A549 (cell line): Measurements from ENCODE around the gene TNNC1. TPM values are rescaled to one million over a fixed set of nuclear protein-coding genes. Genes with fewer than 3 reads are reported as not detected.

ENCODE experiments used
- ATAC-seq, 2 experiments: fragments of 200-7000 bp in 1 of 2; fragments of >200 bp in 1 of 2; cut with Nextera tagmentation in 1 of 2; cut with Tn5 transposase in 1 of 2; 3 replicates each; pipeline versions ENCODE4 v1.8.0 to v1.9.1; 2018 to 2020; ENCODE audit warnings: mild to moderate bottlenecking in 1 of 2, moderate library complexity in 1 of 2
- CTCF ChIA-PET: fragments of 300-600 bp; sonication (Branson Sonifier 250); formaldehyde crosslinking; extraction: SDS; loops from one replicate; lab custom pipeline; 2021; ENCODE audit warnings: antibody characterized with exemption, inconsistent platforms; lab: Yijun Ruan, JAX
- POLR2A ChIA-PET: fragments of 350-600 bp; formaldehyde crosslinking; extraction: SDS; loops from one replicate; lab custom pipeline; 2021; ENCODE audit warnings: antibody characterized with exemption, inconsistent platforms; lab: Yijun Ruan, JAX
- DNase-seq, 2 experiments: peaks; one replicate each; pipeline versions ENCODE4 v3.0.0 to v3.0.0-alpha.2; 2011 to 2016; ENCODE audit warnings: low read depth in 1 of 2, low spot score in 1 of 2
- FAIRE-seq: peaks from 2 replicates; lab custom pipeline; 2011; peaks lifted over from hg19 to GRCh38; lab: Jason Lieb, UNC
- H3K27ac ChIP-seq, 2 experiments: fragments of >200 bp; sonication (Bioruptor Twin); formaldehyde crosslinking; 3 replicates each; pipeline ENCODE4 v1.5.1; 2016 to 2017
- H3K4me1 ChIP-seq: fragments of >200 bp; sonication (Bioruptor Twin); formaldehyde crosslinking; 3 replicates; pipeline ENCODE4 v1.6.1; 2016
- H3K4me2 ChIP-seq: fragments of >200 bp; sonication (Bioruptor Twin); formaldehyde crosslinking; 3 replicates; pipeline ENCODE4 v1.6.1; 2016
- H3K4me3 ChIP-seq: fragments of >200 bp; sonication (Bioruptor Twin); formaldehyde crosslinking; 3 replicates; pipeline ENCODE4 v1.5.1; 2016
- H3K9me3 ChIP-seq: fragments of >200 bp; sonication (Bioruptor Twin); formaldehyde crosslinking; 3 replicates; pipeline ENCODE4 v1.6.1; 2016
- ATOH8 ChIP-seq: fragments of 250-450 bp; sonication (Bioruptor Pico); IDR thresholded peaks from 2 replicates; pipeline ENCODE4 v1.5.0; 2020; ENCODE audit warnings: low read depth, mild to moderate bottlenecking, moderate library complexity
- CBX2 ChIP-seq: fragments of 200-600 bp; sonication (generic); IDR thresholded peaks from 2 replicates; pipeline ENCODE4 v1.6.1; 2016; ENCODE audit warnings: low read depth, mild to moderate bottlenecking, borderline replicate concordance
- CBX8 ChIP-seq: fragments of 200-600 bp; sonication (generic); IDR thresholded peaks from 2 replicates; pipeline ENCODE4 v1.6.1; 2016
- CHD2 ChIP-seq: fragments of 150-350 bp; IDR thresholded peaks from 2 replicates; pipeline ENCODE4 v1.6.1; 2014; ENCODE audit warnings: low read length; ENCODE audit not compliant: partially characterized antibody
- CHD4 ChIP-seq: fragments of 200-600 bp; sonication (generic); IDR thresholded peaks from 2 replicates; pipeline ENCODE4 v1.6.1; 2016; ENCODE audit warnings: antibody characterized with exemption, mild to moderate bottlenecking, borderline replicate concordance
- EHF ChIP-seq: fragments of 250-450 bp; sonication (Bioruptor Pico); IDR thresholded peaks from 2 replicates; pipeline ENCODE4 v1.5.0; 2020; ENCODE audit warnings: mild to moderate bottlenecking
- EHMT2 ChIP-seq: fragments of 200-600 bp; sonication (generic); IDR thresholded peaks from 2 replicates; pipeline ENCODE4 v1.6.1; 2016; ENCODE audit warnings: antibody characterized with exemption, low read depth, mild to moderate bottlenecking, moderate library complexity
- ELK1 ChIP-seq: fragments of 150-350 bp; IDR thresholded peaks from 2 replicates; pipeline ENCODE4 v1.6.1; 2014; ENCODE audit warnings: low read depth, mild to moderate bottlenecking, low read length
- EP300 ChIP-seq, 2 experiments: fragments of >200 bp; sonication (Bioruptor Twin); formaldehyde crosslinking; IDR thresholded peaks; 2 replicates in 1 of 2; 3 replicates in 1 of 2; pipeline ENCODE4 v1.6.1; 2016 to 2017
- FOXS1 ChIP-seq: fragments of 250-450 bp; sonication (Bioruptor Pico); IDR thresholded peaks from 2 replicates; pipeline ENCODE4 v1.5.0; 2020; ENCODE audit warnings: mild to moderate bottlenecking, moderate library complexity
- HDAC2 ChIP-seq: fragments of 200-600 bp; sonication (generic); IDR thresholded peaks from 2 replicates; pipeline ENCODE4 v1.6.1; 2016
- HOXB13 ChIP-seq: fragments of 250-450 bp; sonication (Bioruptor Pico); IDR thresholded peaks from 2 replicates; pipeline ENCODE4 v1.5.0; 2020; ENCODE audit warnings: low read depth, mild to moderate bottlenecking, moderate library complexity
- HOXB5 ChIP-seq: fragments of 250-450 bp; sonication (Bioruptor Pico); IDR thresholded peaks from 2 replicates; pipeline ENCODE4 v1.5.0; 2020; ENCODE audit warnings: mild to moderate bottlenecking, moderate library complexity
- JUN ChIP-seq, 2 experiments: fragments of >200 bp; sonication (Bioruptor Twin); formaldehyde crosslinking; IDR thresholded peaks; 2 replicates in 1 of 2; 3 replicates in 1 of 2; pipeline ENCODE4 v1.6.1; 2016 to 2017
- JUNB ChIP-seq: fragments of >200 bp; sonication (Bioruptor Twin); formaldehyde crosslinking; IDR thresholded peaks from 2 replicates; pipeline ENCODE4 v1.6.1; 2016
- KDM1A ChIP-seq: fragments of 200-600 bp; sonication (generic); IDR thresholded peaks from 2 replicates; pipeline ENCODE4 v1.6.1; 2016; ENCODE audit warnings: low read depth, mild to moderate bottlenecking
- MAX ChIP-seq: IDR thresholded peaks from 2 replicates; pipeline ENCODE4 v1.6.1; 2012
- PHF8 ChIP-seq: fragments of 200-600 bp; sonication (generic); IDR thresholded peaks from 2 replicates; pipeline ENCODE4 v1.6.1; 2016; ENCODE audit warnings: low read depth, mild to moderate bottlenecking, antibody characterized with exemption, moderate library complexity, borderline replicate concordance
- POLR2AphosphoS2 ChIP-seq: conservative IDR thresholded peaks from 2 replicates; pipeline ENCODE4 v1.6.1; 2012; ENCODE audit warnings: low read length, improper control_type of control experiment, inconsistent platforms
- RARB ChIP-seq: fragments of 250-450 bp; sonication (Bioruptor Pico); IDR thresholded peaks from 2 replicates; pipeline ENCODE4 v1.8.0; 2021; ENCODE audit warnings: mild to moderate bottlenecking, moderate library complexity
- RFX5 ChIP-seq: fragments of 450-650 bp; IDR thresholded peaks from 2 replicates; pipeline ENCODE4 v1.7.1; 2014; ENCODE audit warnings: antibody characterized with exemption, mild to moderate bottlenecking, moderate library complexity
- SMC3 ChIP-seq: fragments of >200 bp; sonication (Bioruptor Twin); formaldehyde crosslinking; IDR thresholded peaks from 3 replicates; pipeline ENCODE4 v1.6.1; 2018; ENCODE audit warnings: inconsistent platforms
- SREBF2 ChIP-seq: fragments of 450-650 bp; IDR thresholded peaks from 2 replicates; pipeline ENCODE4 v1.6.1; 2014; ENCODE audit warnings: mild to moderate bottlenecking, moderate library complexity
- TP53 ChIP-seq: fragments of 250-450 bp; sonication (Bioruptor Pico); IDR thresholded peaks from 2 replicates; pipeline ENCODE4 v1.5.0; 2021; ENCODE audit warnings: mild to moderate bottlenecking, moderate library complexity
- USF2 ChIP-seq: fragments of 450-650 bp; IDR thresholded peaks from 2 replicates; pipeline ENCODE4 v1.6.1; 2014; ENCODE audit warnings: antibody characterized with exemption
- ZFP36 ChIP-seq: fragments of 450-650 bp; IDR thresholded peaks from 2 replicates; pipeline ENCODE4 v1.6.1; 2014; ENCODE audit warnings: borderline replicate concordance; ENCODE audit not compliant: partially characterized antibody
- WGBS: methylation state at CpG from one replicate; pipeline ENCODE4 v1.1.6; 2017; ENCODE audit errors: missing lambda C conversion rate; 5-methylcytosine and 5-hydroxymethylcytosine counted together
- polyA plus RNA-seq, 4 experiments: library from polyadenylated mRNA; depleted of rRNA in 3 of 4; stranded (reverse); fragments of >200 nt; fragmentation: RNase III in 1 of 4; extraction: RNeasy Plus Mini Kit Qiagen cat#74134 plus additional on column Dnase treatment in 1 of 4; gene quantifications; 2 replicates in 3 of 4; 3 replicates in 1 of 4; pipeline ENCODE4 v1.2.3, GENCODE V29; 2011 to 2017

TNNC1 gene
- polyA plus RNA-seq, 2 of the 4 experiments (the other 2 are of a cell fraction) = 2.6 to 4.5 TPM

GRCh38 chr3:52490939-52491526 is 37.2 kb upstream of the TNNC1 start:
- no peak for TF ChIP-seq ZFP36
- no peak for TF ChIP-seq SREBF2
- TF ChIP-seq EHF = no peak
- TF ChIP-seq FOXS1 (CRISPR knock-in tag) = no peak
- no peak for TF ChIP-seq HOXB5 (CRISPR knock-in tag)
- TF ChIP-seq MAX = no peak
- no peak for TF ChIP-seq POLR2AphosphoS2
- no peak for TF ChIP-seq EHMT2
- TF ChIP-seq HOXB13 (CRISPR knock-in tag) = no peak
- no peak for TF ChIP-seq EP300 (IDR thresholded peaks at IDR 0.05)
- TF ChIP-seq TP53 (CRISPR knock-in tag) = no peak
- no peak for TF ChIP-seq CBX2
- TF ChIP-seq, all 56 proteins: peak for 0
- 87% methylated on average over 15 of the region's 23 CpGs for WGBS
- ATAC-seq = no peak
- no peak overlapping the region for H3K4me2 ChIP-seq
- no peaks in the 10 kb centered on the region for H3K4me1 ChIP-seq
- CTCF ChIA-PET = interaction anchor here (0.7 to 2.7 kb wide), 4 partner anchors 13 to 79 kb away, joined by 3 to 14 read pairs (median 4); no protein-coding TSS in a partner anchor
- H3K27ac ChIP-seq = no peak overlapping the region
- H3K9me3 ChIP-seq = no peaks in the 10 kb centered on the region
- POLR2A ChIA-PET = no interaction called here
- FAIRE-seq = no peak
- DNase-seq = no peak
- no peak overlapping the region for H3K4me3 ChIP-seq

- CTCF ChIA-PET = interaction anchor here (1.1 to 2.7 kb wide), 3 partner anchors 14 to 43 kb away, joined by 3 to 14 read pairs (median 5); no protein-coding TSS in a partner anchor
- no peaks in the 10 kb centered on the region for H3K9me3 ChIP-seq
- DNase-seq = no peak
- POLR2A ChIA-PET = no interaction called here
- no peaks in the 10 kb centered on the region for H3K4me1 ChIP-seq
- TF ChIP-seq HDAC2 (no peak), RARB (CRISPR knock-in tag) (no peak), SREBF2 (no peak), EHF (no peak), KDM1A (no peak)
- ATAC-seq = no peak
- whole genome bisulfite sequencing = 92% methylated on average over 12 of the region's 22 CpGs
- H3K27ac ChIP-seq = no peak overlapping the region
- H3K4me3 ChIP-seq = no peak overlapping the region
- H3K4me2 ChIP-seq = no peak overlapping the region
- no peak for FAIRE-seq
These were observed 36.4 kb upstream of the TNNC1 start for GRCh38 chr3:52490035-52490938.

- Histone ChIP-seq H3K4me3 (no peak overlapping the region), H3K4me1 (no peaks in the 10 kb centered on the region), H3K4me2 (no peak overlapping the region), H3K9me3 (no peaks in the 10 kb centered on the region), H3K27ac (no peak overlapping the region)
- no peak for ATAC-seq
- TF ChIP-seq CBX8 = no peak
- no peak for TF ChIP-seq EHF
- no peak for TF ChIP-seq PHF8
- TF ChIP-seq MAX = no peak
- no peak for TF ChIP-seq RARB (CRISPR knock-in tag)
- ChIA-PET CTCF (interaction anchor here (1.9 to 2.1 kb wide), 2 partner anchors 17 to 42 kb away, joined by 5 to 15 read pairs; no protein-coding TSS in a partner anchor), POLR2A (no interaction called here)
- no peak for DNase-seq
- no peak for FAIRE-seq
- 93% methylated on average over 8 of the region's 18 CpGs for WGBS
These were observed 35.6 kb upstream of the TNNC1 start for GRCh38 chr3:52489453-52489852.

- CTCF ChIA-PET = interaction anchor here (0.9 to 2.1 kb wide), 2 partner anchors 16 kb away, joined by 4 to 15 read pairs; no protein-coding TSS in a partner anchor
- FAIRE-seq (no peak), ATAC-seq (no peak), DNase-seq (no peak)
- Histone ChIP-seq H3K27ac (no peak overlapping the region), H3K4me1 (no peaks in the 10 kb centered on the region), H3K9me3 (no peaks in the 10 kb centered on the region), H3K4me3 (no peak overlapping the region), H3K4me2 (no peak overlapping the region)
- POLR2A ChIA-PET = no interaction called here
- WGBS = 100% methylated on average over 1 of the region's 3 CpGs
- no peak for TF ChIP-seq ATOH8
- no peak for TF ChIP-seq HOXB13 (CRISPR knock-in tag)
- no peak for TF ChIP-seq SMC3
- TF ChIP-seq RARB (CRISPR knock-in tag) = no peak
- no peak for TF ChIP-seq JUNB
- TF ChIP-seq JUN (IDR thresholded peaks at IDR 0.05) = no peak
- TF ChIP-seq USF2 = no peak
- TF ChIP-seq CHD2 = no peak
- TF ChIP-seq CHD4 = no peak
- TF ChIP-seq PHF8 = no peak
- no peak for TF ChIP-seq RFX5
- no peak for TF ChIP-seq ELK1
These were observed 34.9 kb upstream of the TNNC1 start for GRCh38 chr3:52488746-52489145.
